HS-5 (cell line): ENCODE data around the gene SYNCRIP.
"Not testable (repeated sequence)": the region's sequence is repeated elsewhere in the genome, so short reads cannot be mapped to it uniquely, and the experiment has no call there.

Source experiments
- DNase-seq: peaks from one replicate; pipeline ENCODE4 v3.0.0-alpha.2; 2012; ENCODE audit warnings: low read depth

Gene SYNCRIP

GRCh38 chr6:85642774-85643536, at the start of gene SYNCRIP:
Gene SYNCRIP, minus strand, starts transcription at chr6:85642886. Its CDS starts 1,447 bp downstream, at chr6:85641439.
- DNase-seq, result peak; percentile 82

- DNase-seq, result no peak
Measured at GRCh38 chr6:85691478-85691877, 48.8 kb upstream of the SYNCRIP start.

GRCh38 chr6:85690071-85690470, 47.4 kb upstream of the SYNCRIP start:
- DNase-seq, result no peak

GRCh38 chr6:85685713-85686112, 43.0 kb upstream of the SYNCRIP start:
- DNase-seq, result no peak

- no peak for DNase-seq
Measured at GRCh38 chr6:85684809-85685171, 42.1 kb upstream of the SYNCRIP start.

GRCh38 chr6:85684133-85684808, 41.6 kb upstream of the SYNCRIP start:
- DNase-seq, result no peak

- DNase-seq, result not testable (repeated sequence)
Measured at GRCh38 chr6:85681899-85682298, 39.2 kb upstream of the SYNCRIP start.

GRCh38 chr6:85680388-85680787, 37.7 kb upstream of the SYNCRIP start:
- no peak for DNase-seq

GRCh38 chr6:85679445-85680123, 36.9 kb upstream of the SYNCRIP start:
- no peak for DNase-seq

- peak; percentile 94 for DNase-seq
Measured at GRCh38 chr6:85678602-85679444, 36.1 kb upstream of the SYNCRIP start.

GRCh38 chr6:85678026-85678601, 35.4 kb upstream of the SYNCRIP start:
- no peak for DNase-seq

- no peak for DNase-seq
Measured at GRCh38 chr6:85677234-85677956, 34.7 kb upstream of the SYNCRIP start.

GRCh38 chr6:85676086-85676729, 33.5 kb upstream of the SYNCRIP start:
- no peak for DNase-seq

GRCh38 chr6:85675030-85675819, 32.5 kb upstream of the SYNCRIP start:
- no peak for DNase-seq

- no peak for DNase-seq
Measured at GRCh38 chr6:85674604-85675003, 31.9 kb upstream of the SYNCRIP start.

- no peak for DNase-seq
Measured at GRCh38 chr6:85673198-85674139, 30.8 kb upstream of the SYNCRIP start.

GRCh38 chr6:85672623-85673022, 29.9 kb upstream of the SYNCRIP start:
- no peak for DNase-seq

- DNase-seq, result no peak
Measured at GRCh38 chr6:85672050-85672449, 29.4 kb upstream of the SYNCRIP start.

GRCh38 chr6:85670573-85670972, 27.9 kb upstream of the SYNCRIP start:
- DNase-seq, result no peak
